ENCODE data around the gene C1QTNF2. TPM values are rescaled to one million over a fixed set of nuclear protein-coding genes. Genes with fewer than 3 reads are reported as not detected.

The C1QTNF2 gene
- total RNA-seq, 1 donor from 2014 or later, result 0.31 TPM

- no peak overlapping the region for H3K4me3 Mint-ChIP-seq
- H3K9me3 Mint-ChIP-seq, result no peaks in the 10 kb centered on the region
- peak overlapping the region; percentile 53 for H3K27ac Mint-ChIP-seq
- no peak for DNase-seq (ENCODE audit: extremely low spot score, unreplicated experiment)
- H3K4me1 Mint-ChIP-seq (ENCODE audit: unreplicated experiment), result peaks cover 15% of the 10 kb centered on the region
- no peaks in the 10 kb centered on the region for H3K27me3 Mint-ChIP-seq
- H3K36me3 Mint-ChIP-seq, result peaks cover 5% of the 10 kb centered on the region
- no peak for TF ChIP-seq CTCF (conservative IDR thresholded peaks at IDR 0.05)
Measured at GRCh38 chr5:160298189-160298588, 72.2 kb downstream of the C1QTNF2 start.

- no peaks in the 10 kb centered on the region for H3K9me3 Mint-ChIP-seq
- H3K27me3 Mint-ChIP-seq, result no peaks in the 10 kb centered on the region
Measured at GRCh38 chr5:160297776-160298175, 72.7 kb downstream of the C1QTNF2 start.

More at GRCh38 chr5:160297776-160298175, 72.7 kb downstream of the C1QTNF2 start:
- peak overlapping the region; percentile 53 for H3K27ac Mint-ChIP-seq
- H3K4me3 Mint-ChIP-seq, result no peak overlapping the region
- TF ChIP-seq CTCF (conservative IDR thresholded peaks at IDR 0.05), result no peak
- H3K4me1 Mint-ChIP-seq (ENCODE audit: unreplicated experiment), result peaks cover 15% of the 10 kb centered on the region
- no peak for DNase-seq (ENCODE audit: extremely low spot score, unreplicated experiment)
- H3K36me3 Mint-ChIP-seq, result peaks cover 5% of the 10 kb centered on the region

Other genes with a start within 250 kb of the C1QTNF2 start
- gene FABP6, start 141.1 kb downstream of the C1QTNF2 start, total RNA-seq (ENCODE audit: low replicate concordance), result 0.85 and 6.3 TPM in 2 replicates
- 7.2 and 16.6 TPM in 2 replicates for gene CCNJL, start 58.1 kb downstream of the C1QTNF2 start, total RNA-seq (ENCODE audit: low replicate concordance)
- gene FAM200C, start 29.4 kb upstream of the C1QTNF2 start, total RNA-seq (ENCODE audit: low replicate concordance), result 6.2 and 8.1 TPM in 2 replicates
- 37.7 and 45.7 TPM in 2 replicates for gene SLU7, start 48.5 kb upstream of the C1QTNF2 start, total RNA-seq (ENCODE audit: low replicate concordance)
- 34.5 and 100 TPM in 2 replicates for gene PTTG1, start 51.2 kb upstream of the C1QTNF2 start, total RNA-seq (ENCODE audit: low replicate concordance)